Measurements from ENCODE around the gene MT1G. TPM values are rescaled to one million over a fixed set of nuclear protein-coding genes. Genes with fewer than 3 reads are reported as not detected.
"Not testable (repeated sequence)": the region's sequence is repeated elsewhere in the genome, so short reads cannot be mapped to it uniquely, and the experiment has no call there.

The MT1G gene
- total and polyA plus RNA-seq, 4 donors: 5.3 to 118 (median 31.5) TPM

- H3K9me3 ChIP-seq (ENCODE audit: control insufficient read depth, low read length): no peaks in the 10 kb centered on the region
- no peaks in the 10 kb centered on the region for H3K4me1 ChIP-seq (ENCODE audit: control insufficient read depth in 1 of 2, insufficient read depth in 2 of 2, low read length in 2 of 2)
- DNase-seq (no peak), ATAC-seq (ENCODE audit: low FRiP score) (no peak)
- H3K27ac ChIP-seq (ENCODE audit: low read depth in 1 of 2, low read length in 2 of 2): no peak overlapping the region
- 94 to 95% methylated on average over 2 of the region's 2 CpGs for WGBS, 2 donors
- H3K27me3 ChIP-seq (ENCODE audit: control insufficient read depth in 1 of 2, insufficient read depth in 2 of 2, low read length in 1 of 2): no peaks in the 10 kb centered on the region
- intact Hi-C loops (cut with DNase I): no loop called here
- H3K4me3 ChIP-seq (ENCODE audit: low read length in 2 of 2): no peak overlapping the region
- no peaks in the 10 kb centered on the region for H3K36me3 ChIP-seq (ENCODE audit: control insufficient read depth in 1 of 2, insufficient read depth in 2 of 2, low read length in 1 of 2)
Observed at GRCh38 chr16:56623637-56624036, 44.2 kb downstream of the MT1G start.

- H3K4me3 ChIP-seq (ENCODE audit: low read length in 2 of 2); H3K36me3 ChIP-seq (ENCODE audit: control insufficient read depth in 1 of 2, insufficient read depth in 2 of 2, low read length in 1 of 2); H3K4me1 ChIP-seq (ENCODE audit: control insufficient read depth in 1 of 2, insufficient read depth in 2 of 2, low read length in 2 of 2); DNase-seq; intact Hi-C loops (cut with DNase I); H3K9me3 ChIP-seq (ENCODE audit: control insufficient read depth, low read length); H3K27ac ChIP-seq (ENCODE audit: low read depth in 1 of 2, low read length in 2 of 2); H3K27me3 ChIP-seq (ENCODE audit: control insufficient read depth in 1 of 2, insufficient read depth in 2 of 2, low read length in 1 of 2); ATAC-seq (ENCODE audit: low FRiP score): not testable (repeated sequence)
- 96% methylated on average over 5 of the region's 5 CpGs for WGBS, 2 donors
Observed at GRCh38 chr16:56623184-56623583, 44.7 kb downstream of the MT1G start.

DNA sequence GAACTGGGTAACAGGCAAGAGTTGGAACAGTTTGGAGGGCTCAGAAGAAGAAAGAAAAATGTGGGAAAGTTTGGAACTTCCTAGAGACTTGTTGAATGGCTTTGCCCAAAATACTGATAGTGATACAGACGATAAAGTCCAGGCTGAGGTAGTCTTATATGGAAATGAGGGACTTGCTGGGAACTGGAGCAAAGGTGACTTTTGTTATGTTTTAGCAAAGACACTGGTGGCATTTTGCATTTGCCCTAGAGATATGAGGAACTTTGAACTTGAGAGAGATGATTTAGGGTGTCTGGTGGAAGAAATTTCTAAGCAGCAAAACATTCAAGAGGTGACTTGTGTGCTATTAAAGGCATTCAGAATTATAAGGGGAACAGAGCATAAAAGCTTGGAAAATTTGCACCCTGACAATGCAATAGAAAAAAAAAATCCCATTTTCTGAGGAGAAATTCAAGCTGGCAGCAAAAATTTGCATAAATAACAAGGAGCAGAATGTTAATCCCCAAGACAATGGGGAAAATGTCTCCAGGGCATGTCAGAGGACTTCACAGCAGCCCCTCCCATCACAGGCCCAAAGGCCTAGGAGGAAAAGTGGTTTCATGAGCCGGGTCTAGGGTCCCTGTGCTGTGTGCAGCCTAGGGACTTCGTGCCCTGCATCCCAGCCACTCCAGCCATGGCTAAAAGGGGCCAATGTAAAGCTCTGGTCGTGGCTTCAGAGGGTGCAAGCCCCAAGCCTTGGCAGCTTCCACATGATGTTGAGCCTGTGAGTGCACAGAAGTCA lies 46.0 kb downstream of the MT1G start:
- H3K27ac ChIP-seq (ENCODE audit: low read depth in 1 of 2, low read length in 2 of 2); ATAC-seq (ENCODE audit: low FRiP score); H3K9me3 ChIP-seq (ENCODE audit: control insufficient read depth, low read length); intact Hi-C loops (cut with DNase I); H3K4me1 ChIP-seq (ENCODE audit: control insufficient read depth in 1 of 2, insufficient read depth in 2 of 2, low read length in 2 of 2); H3K27me3 ChIP-seq (ENCODE audit: control insufficient read depth in 1 of 2, insufficient read depth in 2 of 2, low read length in 1 of 2); H3K4me3 ChIP-seq (ENCODE audit: low read length in 2 of 2); H3K36me3 ChIP-seq (ENCODE audit: control insufficient read depth in 1 of 2, insufficient read depth in 2 of 2, low read length in 1 of 2); DNase-seq: not testable (repeated sequence)
- WGBS, 2 donors: 67 to 81% methylated on average over 4 of the region's 4 CpGs

DNA sequence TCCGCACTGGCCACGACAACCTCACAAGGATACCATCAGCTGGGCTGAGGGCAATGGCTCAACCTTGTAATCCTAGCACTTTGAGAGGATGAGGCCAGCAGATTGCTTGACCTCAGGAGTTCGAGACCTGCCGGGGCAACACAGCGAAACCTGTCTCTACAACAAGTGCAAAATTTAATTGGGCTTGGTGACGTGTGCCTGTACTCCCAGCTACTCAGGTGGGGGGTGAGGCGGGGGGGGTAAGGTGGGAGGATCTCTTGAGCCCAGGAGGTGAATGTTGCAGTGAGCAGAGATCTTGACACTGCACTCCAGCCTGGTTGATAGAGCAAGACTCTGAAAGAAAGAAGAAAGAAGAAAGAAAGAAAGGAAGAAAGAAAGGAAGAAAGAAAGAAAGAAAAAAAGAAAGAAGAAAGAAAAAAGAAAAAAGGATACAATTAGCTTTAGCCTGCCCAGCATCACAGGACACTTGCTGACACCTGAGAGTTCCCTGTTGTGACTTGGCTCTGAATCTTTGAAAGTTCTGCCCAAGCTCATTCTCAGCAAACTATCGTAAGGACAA lies 47.4 kb downstream of the MT1G start:
- Histone ChIP-seq H3K4me3 (ENCODE audit: low read length in 2 of 2) (no peak overlapping the region), H3K27ac (ENCODE audit: low read depth in 1 of 2, low read length in 2 of 2) (no peak overlapping the region), H3K9me3 (ENCODE audit: control insufficient read depth, low read length) (no peaks in the 10 kb centered on the region), H3K27me3 (ENCODE audit: control insufficient read depth in 1 of 2, insufficient read depth in 2 of 2, low read length in 1 of 2) (no peaks in the 10 kb centered on the region), H3K36me3 (ENCODE audit: control insufficient read depth in 1 of 2, insufficient read depth in 2 of 2, low read length in 1 of 2) (no peaks in the 10 kb centered on the region), H3K4me1 (ENCODE audit: control insufficient read depth in 1 of 2, insufficient read depth in 2 of 2, low read length in 2 of 2) (no peaks in the 10 kb centered on the region)
- WGBS, 2 donors: 83 to 85% methylated on average over 8 of the region's 8 CpGs
- ATAC-seq (ENCODE audit: low FRiP score) (no peak), DNase-seq (no peak)
- intact Hi-C loops (cut with DNase I): no loop called here

GRCh38 chr16:56618138-56618537 lies 49.7 kb downstream of the MT1G start:
- intact Hi-C loops (cut with DNase I): no loop called here
- Histone ChIP-seq H3K4me1 (ENCODE audit: control insufficient read depth in 1 of 2, insufficient read depth in 2 of 2, low read length in 2 of 2) (no peaks in the 10 kb centered on the region), H3K4me3 (ENCODE audit: low read length in 2 of 2) (no peak overlapping the region), H3K9me3 (ENCODE audit: control insufficient read depth, low read length) (no peaks in the 10 kb centered on the region), H3K27me3 (ENCODE audit: control insufficient read depth in 1 of 2, insufficient read depth in 2 of 2, low read length in 1 of 2) (no peaks in the 10 kb centered on the region), H3K36me3 (ENCODE audit: control insufficient read depth in 1 of 2, insufficient read depth in 2 of 2, low read length in 1 of 2) (no peaks in the 10 kb centered on the region), H3K27ac (ENCODE audit: low read depth in 1 of 2, low read length in 2 of 2) (no peak overlapping the region)
- WGBS, 2 donors: 87 to 90% methylated on average over 6 of the region's 6 CpGs
- DNase-seq (no peak), ATAC-seq (ENCODE audit: low FRiP score) (no peak)

DNA sequence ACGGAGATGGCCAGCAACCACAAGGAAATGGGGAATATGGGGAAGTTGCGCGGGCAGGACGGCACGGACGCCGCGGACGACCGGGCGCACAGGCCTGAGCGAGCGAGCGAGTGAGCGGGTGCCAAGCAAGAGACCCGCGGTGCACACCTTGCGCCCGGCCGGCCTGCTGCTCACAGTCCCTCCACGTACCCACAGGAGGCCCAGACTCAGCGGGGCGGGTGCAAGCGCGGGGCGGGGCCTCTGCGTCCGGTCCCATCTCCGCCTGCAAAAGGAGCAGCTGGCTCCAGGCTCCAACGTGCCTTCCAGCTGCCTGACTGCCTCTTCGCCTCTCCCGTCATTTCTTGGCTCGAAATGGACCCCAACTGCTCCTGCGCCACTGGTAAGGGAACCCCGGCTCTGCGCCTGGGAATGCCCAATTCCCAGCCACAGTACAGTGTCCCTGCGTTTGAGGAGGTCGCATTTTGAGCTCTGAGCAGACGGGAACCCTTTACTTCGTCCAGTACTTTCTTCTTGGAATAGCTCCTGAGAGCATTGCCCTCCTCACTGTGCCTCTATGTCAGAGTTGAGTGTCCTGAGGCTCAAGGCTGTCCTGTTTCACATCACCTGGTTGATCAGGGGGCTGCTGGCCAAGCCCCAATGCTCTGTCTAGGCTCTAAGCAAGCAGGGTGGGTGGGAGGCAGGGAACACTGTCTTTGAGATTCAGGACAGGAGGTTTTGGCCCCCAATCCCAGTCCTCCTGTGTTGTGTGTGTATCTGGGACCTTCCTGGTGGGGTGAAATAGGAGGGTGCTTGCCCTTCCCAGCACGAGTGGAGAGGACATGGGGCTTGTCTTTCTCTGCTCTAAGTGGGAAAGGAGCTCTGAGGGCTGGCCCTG lies 50.4 kb downstream of the MT1G start:
- WGBS, 2 donors: 2 to 3% methylated on average over 33 to 41 of the region's 41 CpGs
- ATAC-seq (ENCODE audit: low FRiP score): peak; percentile 92
- Histone ChIP-seq H3K36me3 (ENCODE audit: control insufficient read depth in 1 of 2, insufficient read depth in 2 of 2, low read length in 1 of 2) (no peaks in the 10 kb centered on the region), H3K27ac (ENCODE audit: low read depth in 1 of 2, low read length in 2 of 2) (peak overlapping the region in 1 of 2 donors; percentile 23), H3K4me1 (ENCODE audit: control insufficient read depth in 1 of 2, insufficient read depth in 2 of 2, low read length in 2 of 2) (no peaks in the 10 kb centered on the region), H3K9me3 (ENCODE audit: control insufficient read depth, low read length) (no peaks in the 10 kb centered on the region), H3K27me3 (ENCODE audit: control insufficient read depth in 1 of 2, insufficient read depth in 2 of 2, low read length in 1 of 2) (no peaks in the 10 kb centered on the region), H3K4me3 (ENCODE audit: low read length in 2 of 2) (peak overlapping the region in 1 of 2 donors; percentile 16)
- peak; percentile 91 to 93 for DNase-seq
- intact Hi-C loops (cut with DNase I): no loop called here

Other genes with a start within 250 kb of the MT1G start
- gene AMFR, start 242.5 kb downstream of the MT1G start, total RNA-seq: 100 to 1,000 TPM; 112 to 124 TPM
- 10 to 100 TPM; 34.6 to 66.1 TPM for gene AMFR, start 242.5 kb downstream of the MT1G start, polyA plus RNA-seq
- 10 to 100 TPM; 72.6 to 79.3 TPM for gene NUDT21, start 216.7 kb downstream of the MT1G start, total RNA-seq
- gene NUDT21, start 216.7 kb downstream of the MT1G start, polyA plus RNA-seq: 10 to 100 TPM; 21.0 to 31.8 TPM
- 10 to 100 TPM; 30.7 to 33.5 TPM for gene OGFOD1, start 216.5 kb downstream of the MT1G start, total RNA-seq
- gene OGFOD1, start 216.5 kb downstream of the MT1G start, polyA plus RNA-seq: 10 to 100 TPM; 18.5 to 21.0 TPM
- gene BBS2, start 148.0 kb downstream of the MT1G start, total RNA-seq: 10 to 100 TPM; 40.3 to 41.0 TPM
- 100 to 1,000 TPM in 1 of 2 donors, 10 to 100 TPM in 1; 32.3 to 125 TPM for gene BBS2, start 148.0 kb downstream of the MT1G start, polyA plus RNA-seq
- gene MT4, start 103.0 kb downstream of the MT1G start, total RNA-seq: not detected
- not detected for gene MT4, start 103.0 kb downstream of the MT1G start, polyA plus RNA-seq
- gene MT3, start 78.5 kb downstream of the MT1G start, total RNA-seq: 1 to 10 TPM in 1 of 2 donors, not detected in 1; 1.6 TPM
- gene MT3, start 78.5 kb downstream of the MT1G start, polyA plus RNA-seq: not detected
- gene MT2A, start 59.5 kb downstream of the MT1G start, total RNA-seq: 1,000 to 10,000 TPM in 1 of 2 donors, 100 to 1,000 TPM in 1; 146 to 1,375 TPM
- gene MT2A, start 59.5 kb downstream of the MT1G start, polyA plus RNA-seq: 1,000 to 10,000 TPM in 1 of 2 donors, 100 to 1,000 TPM in 1; 320 to 1,681 TPM
- gene MT1E, start 42.3 kb downstream of the MT1G start, total RNA-seq: 100 to 1,000 TPM in 1 of 2 donors, 10 to 100 TPM in 1; 47.8 to 355 TPM
- 100 to 1,000 TPM; 185 to 606 TPM for gene MT1E, start 42.3 kb downstream of the MT1G start, polyA plus RNA-seq
- 100 to 1,000 TPM in 1 of 2 donors, 10 to 100 TPM in 1; 11.8 to 129 TPM for gene MT1M, start 35.4 kb downstream of the MT1G start, total RNA-seq
- gene MT1M, start 35.4 kb downstream of the MT1G start, polyA plus RNA-seq: 10 to 100 TPM; 40.1 to 72.2 TPM
- gene MT1A, start 29.4 kb downstream of the MT1G start, total RNA-seq: 10 to 100 TPM in 1 of 2 donors, 1 to 10 TPM in 1; 4.6 to 82.2 TPM
- 10 to 100 TPM in 1 of 2 donors, 1 to 10 TPM in 1; 7.0 to 16.2 TPM for gene MT1A, start 29.4 kb downstream of the MT1G start, polyA plus RNA-seq
- gene MT1B, start 16.2 kb downstream of the MT1G start, total RNA-seq: not detected
- not detected for gene MT1B, start 16.2 kb downstream of the MT1G start, polyA plus RNA-seq
- gene MT1F, start 10.1 kb downstream of the MT1G start, total RNA-seq: 10 to 100 TPM; 14.4 to 19.1 TPM
- gene MT1F, start 10.1 kb downstream of the MT1G start, polyA plus RNA-seq: 10 to 100 TPM in 1 of 2 donors, 1 to 10 TPM in 1; 9.0 to 81.1 TPM
- gene MT1H, start 1.7 kb upstream of the MT1G start, total RNA-seq: 1 to 10 TPM in 1 of 2 donors, not detected in 1; 1.6 TPM
- gene MT1H, start 1.7 kb upstream of the MT1G start, polyA plus RNA-seq: 10 to 100 TPM in 1 of 2 donors, 1 to 10 TPM in 1; 3.0 to 12.6 TPM
- gene MT1X, start 14.4 kb upstream of the MT1G start, total RNA-seq: 100 to 1,000 TPM in 1 of 2 donors, 10 to 100 TPM in 1; 62.0 to 559 TPM
- 1,000 to 10,000 TPM in 1 of 2 donors, 100 to 1,000 TPM in 1; 277 to 1,132 TPM for gene MT1X, start 14.4 kb upstream of the MT1G start, polyA plus RNA-seq
- gene NUP93, start 62.1 kb upstream of the MT1G start, total RNA-seq: 10 to 100 TPM; 53.7 to 57.5 TPM
- gene NUP93, start 62.1 kb upstream of the MT1G start, polyA plus RNA-seq: 10 to 100 TPM; 32.9 to 33.8 TPM
- gene SLC12A3, start 197.1 kb upstream of the MT1G start, total RNA-seq: not detected
- not detected for gene SLC12A3, start 197.1 kb upstream of the MT1G start, polyA plus RNA-seq

Measured in aorta (tissue), 5 donors.